Cardiac fibroblast (primary cell): ENCODE data around the gene TNC.

Experiments used
- DNase-seq, 2 donors: peaks; one replicate each; pipeline versions ENCODE4 v3.0.0 to v3.0.0-alpha.2; 2010; ENCODE audit warnings: low read depth in 2 of 2
- H3K4me3 ChIP-seq, 2 donors: replicated peaks in 1 of 2; 1 replicate in 1 of 2; 2 replicates in 1 of 2; pipeline ENCODE4 v1.5.1; 2011; ENCODE audit warnings: low read depth in 2 of 2, low read length in 2 of 2, mild to moderate bottlenecking in 2 of 2, moderate library complexity in 1 of 2
- CTCF ChIP-seq: IDR thresholded peaks from one replicate; pipeline ENCODE4 v1.5.1; 2011; ENCODE audit warnings: low read depth, mild to moderate bottlenecking, low read length, inconsistent platforms

TNC gene

DNA sequence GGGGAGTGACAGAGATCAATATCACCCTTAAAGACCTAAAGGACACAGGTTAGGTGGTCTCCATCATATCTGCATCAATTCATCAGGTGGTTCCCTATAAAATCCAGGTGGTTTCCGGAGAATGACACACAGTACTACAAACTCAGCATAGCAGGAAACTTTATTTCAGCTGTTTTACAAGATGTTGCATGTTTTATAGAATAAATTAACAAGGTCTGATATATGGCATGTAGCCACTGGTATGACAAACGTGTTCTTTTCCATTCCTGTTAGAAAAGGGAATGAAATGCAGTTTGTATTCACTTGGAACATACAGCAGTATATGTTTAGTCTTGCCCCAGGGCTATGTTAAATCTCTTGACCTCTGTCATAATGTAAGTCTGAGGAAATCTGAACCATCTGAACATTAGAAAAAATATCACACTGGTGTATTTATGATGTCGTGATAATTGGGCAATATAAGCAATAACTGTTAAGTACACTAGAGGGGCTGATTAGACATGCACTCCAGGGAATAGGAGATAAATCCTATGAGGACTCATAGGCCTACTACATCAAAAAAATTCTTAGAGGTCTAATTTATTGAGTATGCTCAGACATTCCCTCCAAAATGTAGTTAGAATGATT, 145.3 kb downstream of the TNC start:
- DNase-seq = no peak
- TF ChIP-seq CTCF = no peak
- no peak overlapping the region for H3K4me3 ChIP-seq
